ENCODE data around the gene HDGFL3.

The HDGFL3 gene

GRCh38 chr15:83193721-83194120 is 13.9 kb downstream of the HDGFL3 start:
- DNase-seq: no peak
- in situ Hi-C loops (cut with HindIII; ENCODE audit: low pct_ligation_motif_present, low sequenced_read_pairs): no loop called here
- H3K27me3 ChIP-seq (replicated peaks): no peaks in the 10 kb centered on the region
- no peaks in the 10 kb centered on the region for H3K36me3 ChIP-seq (replicated peaks)
- H3K4me3 ChIP-seq (ENCODE audit: low read depth, low read length): no peak overlapping the region
- no peak overlapping the region for H3K27ac ChIP-seq
- no peak for TF ChIP-seq CTCF (IDR thresholded peaks at IDR 0.05; ENCODE audit: low read depth, low read length, missing control alignments)

GRCh38 chr15:83192742-83193141 is 14.9 kb downstream of the HDGFL3 start:
- no peaks in the 10 kb centered on the region for H3K36me3 ChIP-seq (replicated peaks)
- H3K27me3 ChIP-seq (replicated peaks): no peaks in the 10 kb centered on the region
- no peak overlapping the region for H3K27ac ChIP-seq
- no peak for DNase-seq
- in situ Hi-C loops (cut with HindIII; ENCODE audit: low pct_ligation_motif_present, low sequenced_read_pairs): no loop called here
- no peak for TF ChIP-seq CTCF (IDR thresholded peaks at IDR 0.05; ENCODE audit: low read depth, low read length, missing control alignments)
- no peak overlapping the region for H3K4me3 ChIP-seq (ENCODE audit: low read depth, low read length)

- in situ Hi-C loops (cut with HindIII; ENCODE audit: low pct_ligation_motif_present, low sequenced_read_pairs): no loop called here
- no peaks in the 10 kb centered on the region for H3K27me3 ChIP-seq (replicated peaks)
- TF ChIP-seq CTCF (IDR thresholded peaks at IDR 0.05; ENCODE audit: low read depth, low read length, missing control alignments): no peak
- H3K36me3 ChIP-seq (replicated peaks): no peaks in the 10 kb centered on the region
- no peak for DNase-seq
- H3K27ac ChIP-seq: no peak overlapping the region
- no peak overlapping the region for H3K4me3 ChIP-seq (ENCODE audit: low read depth, low read length)
These were observed 17.2 kb downstream of the HDGFL3 start for GRCh38 chr15:83190450-83190849.

GRCh38 chr15:83185561-83185960 is 22.1 kb downstream of the HDGFL3 start:
- no peak overlapping the region for H3K4me3 ChIP-seq (ENCODE audit: low read depth, low read length)
- no peak for TF ChIP-seq CTCF (IDR thresholded peaks at IDR 0.05; ENCODE audit: low read depth, low read length, missing control alignments)
- no peak overlapping the region for H3K27ac ChIP-seq
- in situ Hi-C loops (cut with HindIII; ENCODE audit: low pct_ligation_motif_present, low sequenced_read_pairs): no loop called here
- no peak for DNase-seq
- no peaks in the 10 kb centered on the region for H3K36me3 ChIP-seq (replicated peaks)
- no peaks in the 10 kb centered on the region for H3K27me3 ChIP-seq (replicated peaks)

- TF ChIP-seq CTCF (IDR thresholded peaks at IDR 0.05; ENCODE audit: low read depth, low read length, missing control alignments): no peak
- no peak for DNase-seq
- H3K27me3 ChIP-seq (replicated peaks): no peaks in the 10 kb centered on the region
- H3K27ac ChIP-seq: no peak overlapping the region
- no peak overlapping the region for H3K4me3 ChIP-seq (ENCODE audit: low read depth, low read length)
- in situ Hi-C loops (cut with HindIII; ENCODE audit: low pct_ligation_motif_present, low sequenced_read_pairs): no loop called here
- no peaks in the 10 kb centered on the region for H3K36me3 ChIP-seq (replicated peaks)
These were observed 28.7 kb downstream of the HDGFL3 start for GRCh38 chr15:83178869-83179325.

- Histone ChIP-seq H3K27me3 (replicated peaks) (no peaks in the 10 kb centered on the region), H3K27ac (no peak overlapping the region), H3K36me3 (replicated peaks) (no peaks in the 10 kb centered on the region), H3K4me3 (ENCODE audit: low read depth, low read length) (no peak overlapping the region)
- TF ChIP-seq CTCF (IDR thresholded peaks at IDR 0.05; ENCODE audit: low read depth, low read length, missing control alignments): no peak
- in situ Hi-C loops (cut with HindIII; ENCODE audit: low pct_ligation_motif_present, low sequenced_read_pairs): no loop called here
- DNase-seq: no peak
These were observed 29.2 kb downstream of the HDGFL3 start for GRCh38 chr15:83178390-83178789.

Data from brain microvascular endothelial cell (primary cell).